GM23338 (cell line): Measurements from ENCODE around the gene MAPK11. TPM values are rescaled to one million over a fixed set of nuclear protein-coding genes. Genes with fewer than 3 reads are reported as not detected.

ENCODE experiments used
- ATAC-seq: fragments of 200-7000 bp; cut with Tn5 transposase; 3 replicates; pipeline ENCODE4 v1.9.1; 2020
- DNase-seq: peaks from one replicate; pipeline ENCODE4 v3.0.0-alpha.2; 2015; ENCODE audit warnings: low spot score
- H2AFZ ChIP-seq: fragments of 200-600 bp; sonication (generic); 2 replicates; pipeline ENCODE4 v1.8.0; 2016; ENCODE audit warnings: antibody characterized with exemption, mild to moderate bottlenecking, moderate library complexity
- H3F3A ChIP-seq: fragments of 200-600 bp; sonication (generic); replicated peaks from 2 replicates; pipeline ENCODE4 v1.8.0; 2017; ENCODE audit warnings: antibody characterized with exemption, mixed run types, low read depth
- H3K27ac ChIP-seq: fragments of 200-600 bp; sonication (generic); 2 replicates; pipeline ENCODE4 v1.6.1; 2016; ENCODE audit warnings: low read depth
- H3K27me3 ChIP-seq: fragments of 200-600 bp; sonication (generic); 2 replicates; pipeline ENCODE4 v1.8.0; 2016; ENCODE audit warnings: mild to moderate bottlenecking, mixed run types, moderate library complexity; ENCODE audit not compliant: insufficient read depth
- H3K36me3 ChIP-seq: fragments of 200-600 bp; sonication (generic); 2 replicates; pipeline ENCODE4 v1.8.0; 2016; ENCODE audit warnings: mild to moderate bottlenecking; ENCODE audit not compliant: insufficient read depth
- H3K4me1 ChIP-seq: fragments of 200-600 bp; sonication (generic); 2 replicates; pipeline ENCODE4 v1.8.0; 2016; ENCODE audit warnings: mild to moderate bottlenecking, moderate library complexity; ENCODE audit not compliant: insufficient read depth
- H3K4me2 ChIP-seq: fragments of 200-600 bp; sonication (generic); 2 replicates; pipeline ENCODE4 v1.7.1; 2017; ENCODE audit warnings: mixed run types
- H3K4me3 ChIP-seq: fragments of 200-600 bp; sonication (generic); 2 replicates; pipeline ENCODE4 v1.6.1; 2016; ENCODE audit warnings: mixed run types
- H3K79me2 ChIP-seq: fragments of 200-600 bp; sonication (generic); replicated peaks from 2 replicates; pipeline ENCODE4 v1.8.0; 2017; ENCODE audit warnings: mild to moderate bottlenecking; ENCODE audit not compliant: insufficient read depth
- H3K9me2 ChIP-seq: fragments of 200-600 bp; sonication (generic); 2 replicates; pipeline ENCODE4 v1.8.0; 2017; ENCODE audit not compliant: insufficient read depth
- H4K20me1 ChIP-seq: fragments of 200-600 bp; sonication (generic); replicated peaks from 2 replicates; pipeline ENCODE4 v1.8.0; 2017; ENCODE audit warnings: mild to moderate bottlenecking; ENCODE audit not compliant: insufficient read depth
- H3K27ac Mint-ChIP-seq: 2 replicates; pipeline ENCODE4 v1.8.0; 2020; ENCODE audit warnings: inconsistent platforms, mild to moderate bottlenecking, moderate library complexity, mixed read lengths
- H3K27me3 Mint-ChIP-seq: 3 replicates; pipeline ENCODE4 v1.8.0; 2022; ENCODE audit warnings: low read depth, mild to moderate bottlenecking, moderate library complexity, mixed read lengths, inconsistent platforms; ENCODE audit not compliant: insufficient read depth, poor library complexity
- H3K36me3 Mint-ChIP-seq: 3 replicates; pipeline ENCODE4 v1.8.0; 2021; ENCODE audit warnings: low read depth, mild to moderate bottlenecking, inconsistent platforms, moderate library complexity, mixed read lengths
- H3K4me1 Mint-ChIP-seq: 3 replicates; pipeline ENCODE4 v1.8.0; 2020; ENCODE audit warnings: mild to moderate bottlenecking, inconsistent platforms, mixed read lengths
- H3K4me3 Mint-ChIP-seq: 3 replicates; pipeline ENCODE4 v1.8.0; 2021; ENCODE audit warnings: moderate library complexity, mild to moderate bottlenecking, inconsistent platforms, mixed read lengths
- H3K9me3 Mint-ChIP-seq: 3 replicates; pipeline ENCODE4 v1.8.0; 2020; ENCODE audit warnings: moderate library complexity, mild to moderate bottlenecking, inconsistent platforms, mixed read lengths
- CREB1 ChIP-seq: fragments of 250-450 bp; sonication (Bioruptor Pico); IDR thresholded peaks from 2 replicates; pipeline ENCODE4 v1.5.0; 2020; ENCODE audit warnings: low read depth, mild to moderate bottlenecking, moderate library complexity
- ETS1 ChIP-seq: IDR thresholded peaks from 2 replicates; pipeline ENCODE4 v1.6.1; 2016; ENCODE audit warnings: antibody characterized with exemption
- EZH2 ChIP-seq: fragments of 200-600 bp; sonication (generic); IDR thresholded peaks from one replicate; pipeline ENCODE4 v1.8.0; 2017; ENCODE audit warnings: antibody characterized with exemption, mild to moderate bottlenecking, low read depth; ENCODE audit not compliant: unreplicated experiment
- EZH2phosphoT487 ChIP-seq: fragments of 200-600 bp; sonication (generic); IDR thresholded peaks from one replicate; pipeline ENCODE4 v1.8.1; 2018; ENCODE audit warnings: antibody characterized with exemption; ENCODE audit not compliant: unreplicated experiment
- JUNB ChIP-seq: IDR thresholded peaks from one replicate; pipeline ENCODE4 v1.6.1; 2016; ENCODE audit warnings: antibody characterized with exemption; ENCODE audit not compliant: unreplicated experiment
- NANOG ChIP-seq: IDR thresholded peaks from 2 replicates; pipeline ENCODE4 v1.6.1; 2016; ENCODE audit warnings: antibody characterized with exemption, borderline replicate concordance
- POLR2AphosphoS5 ChIP-seq: IDR thresholded peaks from 2 replicates; pipeline ENCODE4 v1.6.1; 2016; ENCODE audit warnings: antibody characterized with exemption, low read depth
- STAT1 ChIP-seq: IDR thresholded peaks from one replicate; pipeline ENCODE4 v1.6.1; 2016; ENCODE audit warnings: antibody characterized with exemption; ENCODE audit not compliant: unreplicated experiment
- ZNF114 ChIP-seq: fragments of 250-450 bp; sonication (Bioruptor Pico); IDR thresholded peaks from 2 replicates; pipeline ENCODE4 v1.5.0; 2020; ENCODE audit warnings: mild to moderate bottlenecking, moderate library complexity
- ZNF331 ChIP-seq: fragments of 250-450 bp; sonication (Bioruptor Pico); IDR thresholded peaks from 2 replicates; pipeline ENCODE4 v1.5.0; 2020; ENCODE audit warnings: low read depth, mild to moderate bottlenecking, moderate library complexity
- polyA plus RNA-seq: library from polyadenylated mRNA; unstranded; fragments of >200 nt; fragmentation: Nextera tagmentation; extraction: Ambion mirVana; gene quantifications from 2 replicates; pipeline ENCODE4 v1.2.1, GENCODE V29; 2016
- total RNA-seq: library from RNA; depleted of rRNA; stranded (reverse); fragments of >200 nt; shearing (Covaris generic); gene quantifications from 2 replicates; pipeline ENCODE4 v1.2.3, GENCODE V29; 2014
- TF ChIP-seq, protein P1 (sequence below), 2 experiments: fragments of 200-600 bp in 1 of 2; sonication (generic) in 1 of 2; conservative IDR thresholded peaks; 2 replicates each; pipeline versions ENCODE4 v1.5.1 to v1.6.1; 2016 to 2017; ENCODE audit warnings: antibody characterized with exemption in 2 of 2, low read depth in 2 of 2, mild to moderate bottlenecking in 2 of 2, moderate library complexity in 1 of 2
- TF ChIP-seq, protein P2 (sequence below): IDR thresholded peaks from one replicate; pipeline ENCODE4 v1.6.1; 2018; ENCODE audit warnings: antibody characterized with exemption; ENCODE audit not compliant: unreplicated experiment

The MAPK11 gene
- total and polyA plus RNA-seq, 2 experiments from 2014 or later = 0.34 to 1.9 TPM

DNA sequence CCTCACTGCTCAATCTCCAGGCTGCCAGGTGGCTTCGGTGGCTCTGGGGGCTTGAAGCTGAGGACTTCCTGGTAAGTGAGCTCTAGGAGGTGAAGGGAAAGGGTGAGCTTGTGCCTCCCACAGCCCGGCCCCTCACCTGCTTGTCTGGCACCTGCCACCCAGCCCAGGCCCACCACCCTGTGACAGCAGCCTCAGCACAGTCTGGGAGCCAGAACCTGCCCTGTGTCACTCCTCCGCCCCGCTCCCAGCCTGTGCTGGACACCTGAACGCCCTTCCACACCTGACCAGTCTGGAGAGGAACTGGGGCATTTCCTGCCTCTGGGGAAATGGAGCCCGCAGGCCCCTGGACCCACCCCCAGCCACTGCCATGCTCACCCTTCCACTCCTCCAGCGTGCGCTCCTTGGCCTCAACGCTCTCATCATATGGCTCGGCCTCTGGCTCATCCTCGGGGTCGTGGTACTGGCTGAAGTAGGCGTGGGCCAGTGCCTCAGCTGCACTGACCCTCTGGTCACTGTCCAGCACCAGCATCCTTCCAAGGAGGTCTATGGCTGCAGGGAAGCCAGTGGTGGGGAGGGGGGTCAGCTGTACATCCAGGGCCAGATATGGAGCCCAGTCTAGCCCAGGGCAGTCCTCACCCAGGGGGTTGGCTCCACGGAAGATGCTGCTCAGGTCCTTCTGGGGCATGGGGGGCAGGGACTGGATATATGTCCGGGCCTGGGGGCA is 5.1 kb downstream of the MAPK11 start:
- peaks cover 46% of the 10 kb centered on the region for H3K27me3 Mint-ChIP-seq
- peaks cover 8% of the 10 kb centered on the region; the same call in 2 of the 3 replicates for H3K4me1 Mint-ChIP-seq
- Histone ChIP-seq H3K4me3 (no peak overlapping the region), H3K36me3 (no peaks in the 10 kb centered on the region), H3K9me2 (no peaks in the 10 kb centered on the region), H3K27ac (no peak overlapping the region), H3K27me3 (peaks cover 62% of the 10 kb centered on the region), H3K4me1 (peaks cover 13% of the 10 kb centered on the region), H4K20me1 (no peaks in the 10 kb centered on the region; the same call in 1 of the 2 replicates), H3K79me2 (no peaks in the 10 kb centered on the region), H2AFZ (no peak overlapping the region), H3K4me2 (no peak overlapping the region), H3F3A (no peaks in the 10 kb centered on the region)
- no peak overlapping the region for H3K4me3 Mint-ChIP-seq
- H3K9me3 Mint-ChIP-seq = no peaks in the 10 kb centered on the region
- DNase-seq (no peak), ATAC-seq (no peak)
- TF ChIP-seq POLR2AphosphoS5 = no peak
- no peak for TF ChIP-seq NANOG
- TF ChIP-seq STAT1 = no peak
- no peak for TF ChIP-seq ZNF331 (CRISPR knock-in tag)
- no peak for TF ChIP-seq EZH2
- TF ChIP-seq, protein P1, sequence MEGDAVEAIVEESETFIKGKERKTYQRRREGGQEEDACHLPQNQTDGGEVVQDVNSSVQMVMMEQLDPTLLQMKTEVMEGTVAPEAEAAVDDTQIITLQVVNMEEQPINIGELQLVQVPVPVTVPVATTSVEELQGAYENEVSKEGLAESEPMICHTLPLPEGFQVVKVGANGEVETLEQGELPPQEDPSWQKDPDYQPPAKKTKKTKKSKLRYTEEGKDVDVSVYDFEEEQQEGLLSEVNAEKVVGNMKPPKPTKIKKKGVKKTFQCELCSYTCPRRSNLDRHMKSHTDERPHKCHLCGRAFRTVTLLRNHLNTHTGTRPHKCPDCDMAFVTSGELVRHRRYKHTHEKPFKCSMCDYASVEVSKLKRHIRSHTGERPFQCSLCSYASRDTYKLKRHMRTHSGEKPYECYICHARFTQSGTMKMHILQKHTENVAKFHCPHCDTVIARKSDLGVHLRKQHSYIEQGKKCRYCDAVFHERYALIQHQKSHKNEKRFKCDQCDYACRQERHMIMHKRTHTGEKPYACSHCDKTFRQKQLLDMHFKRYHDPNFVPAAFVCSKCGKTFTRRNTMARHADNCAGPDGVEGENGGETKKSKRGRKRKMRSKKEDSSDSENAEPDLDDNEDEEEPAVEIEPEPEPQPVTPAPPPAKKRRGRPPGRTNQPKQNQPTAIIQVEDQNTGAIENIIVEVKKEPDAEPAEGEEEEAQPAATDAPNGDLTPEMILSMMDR (conservative IDR thresholded peaks at IDR 0.05; ENCODE audit: low read depth in 2 of 2) = no peak
- no peak for TF ChIP-seq CREB1 (CRISPR knock-in tag)
- TF ChIP-seq ETS1 = no peak
- no peak for TF ChIP-seq JUNB
- TF ChIP-seq ZNF114 = no peak
- H3K27ac Mint-ChIP-seq = no peak overlapping the region
- no peaks in the 10 kb centered on the region for H3K36me3 Mint-ChIP-seq

DNA sequence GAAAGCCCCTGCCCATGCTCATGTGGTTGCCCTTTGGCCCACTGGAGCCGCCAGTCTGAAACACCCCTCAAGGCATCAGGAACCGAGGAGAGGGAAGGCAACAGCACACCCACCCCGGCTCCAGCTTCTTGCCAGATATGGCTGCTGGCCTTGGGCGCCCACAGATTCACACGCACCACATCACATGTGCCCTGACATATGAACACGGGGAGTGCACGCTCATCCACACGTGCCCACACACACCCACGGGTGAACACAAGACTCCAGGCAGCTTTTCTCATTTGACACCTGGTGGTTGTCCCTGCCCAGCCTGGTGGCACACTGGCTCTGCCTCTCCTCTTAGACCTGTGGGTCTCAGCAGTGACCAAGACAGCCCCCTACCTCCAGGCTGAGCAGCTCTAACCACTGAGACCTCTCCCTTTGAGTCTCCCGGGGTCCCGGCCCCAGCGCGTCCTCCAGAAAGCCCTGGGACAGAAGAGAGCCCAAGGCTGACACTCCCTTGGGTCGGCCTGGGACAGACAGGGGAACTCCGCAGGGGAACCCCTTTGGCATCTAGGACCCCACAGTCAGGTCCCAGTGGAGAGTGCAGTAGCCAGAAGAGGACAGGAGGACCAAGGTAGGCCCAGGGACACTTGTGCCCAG is 6.0 kb downstream of the MAPK11 start:
- Mint-ChIP-seq H3K4me1 (peaks cover 8% of the 10 kb centered on the region; the same call in 2 of the 3 replicates), H3K4me3 (no peak overlapping the region), H3K9me3 (no peaks in the 10 kb centered on the region), H3K27ac (no peak overlapping the region), H3K36me3 (no peaks in the 10 kb centered on the region), H3K27me3 (peaks cover 45% of the 10 kb centered on the region)
- no peak overlapping the region for H3K4me3 ChIP-seq
- peaks cover 8% of the 10 kb centered on the region for H3K4me1 ChIP-seq
- ATAC-seq = no peak
- no peaks in the 10 kb centered on the region for H3K36me3 ChIP-seq
- no peaks in the 10 kb centered on the region for H3K79me2 ChIP-seq
- no peak overlapping the region for H3K27ac ChIP-seq
- H3F3A ChIP-seq = no peaks in the 10 kb centered on the region
- no peak overlapping the region for H3K4me2 ChIP-seq
- H3K9me2 ChIP-seq = no peaks in the 10 kb centered on the region
- H3K27me3 ChIP-seq = peaks cover 55% of the 10 kb centered on the region
- no peak overlapping the region for H2AFZ ChIP-seq
- DNase-seq = no peak
- H4K20me1 ChIP-seq = no peaks in the 10 kb centered on the region; the same call in 1 of the 2 replicates
- TF ChIP-seq ZNF114 = no peak
- TF ChIP-seq JUNB = no peak
- TF ChIP-seq ZNF331 (CRISPR knock-in tag) = no peak
- TF ChIP-seq STAT1 = no peak
- no peak for TF ChIP-seq ETS1
- TF ChIP-seq EZH2phosphoT487 = no peak
- TF ChIP-seq NANOG = no peak
- no peak for TF ChIP-seq CREB1 (CRISPR knock-in tag)
- TF ChIP-seq, protein P2, sequence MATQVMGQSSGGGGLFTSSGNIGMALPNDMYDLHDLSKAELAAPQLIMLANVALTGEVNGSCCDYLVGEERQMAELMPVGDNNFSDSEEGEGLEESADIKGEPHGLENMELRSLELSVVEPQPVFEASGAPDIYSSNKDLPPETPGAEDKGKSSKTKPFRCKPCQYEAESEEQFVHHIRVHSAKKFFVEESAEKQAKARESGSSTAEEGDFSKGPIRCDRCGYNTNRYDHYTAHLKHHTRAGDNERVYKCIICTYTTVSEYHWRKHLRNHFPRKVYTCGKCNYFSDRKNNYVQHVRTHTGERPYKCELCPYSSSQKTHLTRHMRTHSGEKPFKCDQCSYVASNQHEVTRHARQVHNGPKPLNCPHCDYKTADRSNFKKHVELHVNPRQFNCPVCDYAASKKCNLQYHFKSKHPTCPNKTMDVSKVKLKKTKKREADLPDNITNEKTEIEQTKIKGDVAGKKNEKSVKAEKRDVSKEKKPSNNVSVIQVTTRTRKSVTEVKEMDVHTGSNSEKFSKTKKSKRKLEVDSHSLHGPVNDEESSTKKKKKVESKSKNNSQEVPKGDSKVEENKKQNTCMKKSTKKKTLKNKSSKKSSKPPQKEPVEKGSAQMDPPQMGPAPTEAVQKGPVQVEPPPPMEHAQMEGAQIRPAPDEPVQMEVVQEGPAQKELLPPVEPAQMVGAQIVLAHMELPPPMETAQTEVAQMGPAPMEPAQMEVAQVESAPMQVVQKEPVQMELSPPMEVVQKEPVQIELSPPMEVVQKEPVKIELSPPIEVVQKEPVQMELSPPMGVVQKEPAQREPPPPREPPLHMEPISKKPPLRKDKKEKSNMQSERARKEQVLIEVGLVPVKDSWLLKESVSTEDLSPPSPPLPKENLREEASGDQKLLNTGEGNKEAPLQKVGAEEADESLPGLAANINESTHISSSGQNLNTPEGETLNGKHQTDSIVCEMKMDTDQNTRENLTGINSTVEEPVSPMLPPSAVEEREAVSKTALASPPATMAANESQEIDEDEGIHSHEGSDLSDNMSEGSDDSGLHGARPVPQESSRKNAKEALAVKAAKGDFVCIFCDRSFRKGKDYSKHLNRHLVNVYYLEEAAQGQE = no peak
- TF ChIP-seq, protein P1 (conservative IDR thresholded peaks at IDR 0.05; ENCODE audit: low read depth in 2 of 2) = no peak
